ENCODE data around the gene ALOXE3.
"Not testable (repeated sequence)": the region's sequence is repeated elsewhere in the genome, so short reads cannot be mapped to it uniquely, and the experiment has no call there.

ALOXE3 gene

DNA sequence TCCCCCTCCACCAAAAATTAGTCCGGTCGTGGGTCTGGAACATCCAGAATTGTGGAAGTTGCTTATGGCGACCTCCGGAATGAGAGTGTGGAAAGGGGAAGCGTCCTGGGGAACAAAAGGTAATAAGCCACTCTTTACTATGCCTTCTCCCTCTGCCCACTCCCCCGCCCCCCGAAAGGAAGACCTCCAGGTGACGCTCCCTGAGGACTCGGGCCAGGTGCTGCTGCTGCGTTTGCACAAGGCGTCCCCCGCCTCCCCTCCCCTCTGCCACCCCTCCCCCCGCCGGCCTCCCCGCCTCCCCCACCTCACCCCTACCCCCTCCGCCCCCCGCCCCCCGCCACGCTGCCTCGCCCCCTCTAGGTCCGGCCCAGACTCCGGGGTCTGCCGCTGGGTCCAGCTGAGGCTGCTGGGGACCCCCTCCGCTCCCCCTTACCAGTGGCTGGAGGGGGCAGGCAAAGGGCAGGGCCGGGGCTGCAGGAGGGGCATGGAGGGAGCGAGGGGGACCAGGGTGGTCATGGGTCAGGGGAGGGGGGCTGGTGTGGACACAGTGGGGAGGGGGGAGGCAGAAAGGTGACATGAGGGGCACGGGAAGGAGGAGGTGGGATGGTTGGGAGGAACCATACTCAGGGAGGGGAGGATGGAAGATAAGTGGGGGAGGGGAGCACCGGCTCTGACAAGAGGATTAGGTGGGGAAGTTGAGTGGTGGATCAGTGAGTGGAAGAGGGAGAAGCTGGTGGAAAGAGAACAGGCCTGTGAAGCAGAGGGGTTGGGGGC, 54.4 kb downstream of the ALOXE3 start:
- TF ChIP-seq, protein P1, sequence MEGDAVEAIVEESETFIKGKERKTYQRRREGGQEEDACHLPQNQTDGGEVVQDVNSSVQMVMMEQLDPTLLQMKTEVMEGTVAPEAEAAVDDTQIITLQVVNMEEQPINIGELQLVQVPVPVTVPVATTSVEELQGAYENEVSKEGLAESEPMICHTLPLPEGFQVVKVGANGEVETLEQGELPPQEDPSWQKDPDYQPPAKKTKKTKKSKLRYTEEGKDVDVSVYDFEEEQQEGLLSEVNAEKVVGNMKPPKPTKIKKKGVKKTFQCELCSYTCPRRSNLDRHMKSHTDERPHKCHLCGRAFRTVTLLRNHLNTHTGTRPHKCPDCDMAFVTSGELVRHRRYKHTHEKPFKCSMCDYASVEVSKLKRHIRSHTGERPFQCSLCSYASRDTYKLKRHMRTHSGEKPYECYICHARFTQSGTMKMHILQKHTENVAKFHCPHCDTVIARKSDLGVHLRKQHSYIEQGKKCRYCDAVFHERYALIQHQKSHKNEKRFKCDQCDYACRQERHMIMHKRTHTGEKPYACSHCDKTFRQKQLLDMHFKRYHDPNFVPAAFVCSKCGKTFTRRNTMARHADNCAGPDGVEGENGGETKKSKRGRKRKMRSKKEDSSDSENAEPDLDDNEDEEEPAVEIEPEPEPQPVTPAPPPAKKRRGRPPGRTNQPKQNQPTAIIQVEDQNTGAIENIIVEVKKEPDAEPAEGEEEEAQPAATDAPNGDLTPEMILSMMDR (IDR thresholded peaks at IDR 0.05; ENCODE audit: extremely low read depth, insufficient read depth, missing control alignments) = no peak
- DNase-seq (ENCODE audit: low spot score) = no peak
- in situ Hi-C loops (cut with MboI; ENCODE audit: low pct_unique_long_range_greater_than_20kb, low sequenced_read_pairs, unreplicated experiment) = no loop called here

DNA sequence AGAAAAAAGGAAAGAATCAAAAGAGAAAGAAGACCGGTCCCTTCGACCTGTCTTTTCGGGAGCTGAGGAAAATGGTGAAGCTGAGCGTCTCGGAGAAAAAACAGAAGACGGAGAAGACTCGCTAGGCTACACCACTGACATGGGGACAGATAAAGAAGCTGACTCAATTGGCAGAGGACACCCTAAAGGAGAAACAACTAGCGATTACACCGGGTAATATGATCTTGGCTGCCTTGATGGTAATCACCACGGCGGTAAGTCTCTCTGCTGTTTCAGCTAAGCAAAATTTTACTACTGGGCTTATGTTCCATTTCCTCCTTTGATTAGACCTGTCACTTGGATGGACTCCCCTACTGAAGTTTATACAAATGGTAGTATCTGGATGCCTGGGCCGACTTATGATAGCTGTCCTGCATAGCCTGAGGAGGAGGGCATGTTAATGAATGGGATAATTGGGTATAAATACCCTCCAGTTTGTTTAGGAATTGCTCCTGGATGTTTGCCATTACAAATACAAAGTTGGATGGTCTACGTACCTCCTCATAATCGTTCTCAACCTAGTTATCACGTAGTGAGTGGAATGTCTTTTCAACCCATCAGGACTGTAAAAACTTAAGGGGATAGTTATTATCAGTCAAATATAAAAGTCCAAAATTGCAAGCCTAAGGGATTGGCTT, 55.4 kb downstream of the ALOXE3 start:
- in situ Hi-C loops (cut with MboI; ENCODE audit: low pct_unique_long_range_greater_than_20kb, low sequenced_read_pairs, unreplicated experiment) = no loop called here
- TF ChIP-seq, protein P1 (IDR thresholded peaks at IDR 0.05; ENCODE audit: extremely low read depth, insufficient read depth, missing control alignments) = no peak
- DNase-seq (ENCODE audit: low spot score) = no peak

DNA sequence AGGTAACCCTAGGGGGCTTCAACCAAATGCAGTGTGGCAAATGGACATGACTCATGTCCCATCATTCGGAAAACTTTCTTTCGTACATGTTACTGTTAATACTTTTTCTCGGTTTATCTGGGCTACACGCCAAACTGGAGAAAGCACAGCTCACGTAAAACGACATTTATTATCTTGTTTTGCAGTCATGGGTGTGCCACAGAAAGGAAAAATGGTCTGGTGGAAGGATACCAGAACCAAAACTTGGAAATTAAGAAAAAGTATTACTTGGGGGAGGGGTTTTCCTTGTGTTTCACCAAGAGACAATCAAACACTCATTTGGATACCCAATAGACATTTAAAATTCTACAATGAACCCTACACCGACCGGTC, 55.9 kb downstream of the ALOXE3 start:
- no peak for DNase-seq (ENCODE audit: low spot score)
- in situ Hi-C loops (cut with MboI; ENCODE audit: low pct_unique_long_range_greater_than_20kb, low sequenced_read_pairs, unreplicated experiment) = no loop called here
- TF ChIP-seq, protein P1 (IDR thresholded peaks at IDR 0.05; ENCODE audit: extremely low read depth, insufficient read depth, missing control alignments) = no peak

DNA sequence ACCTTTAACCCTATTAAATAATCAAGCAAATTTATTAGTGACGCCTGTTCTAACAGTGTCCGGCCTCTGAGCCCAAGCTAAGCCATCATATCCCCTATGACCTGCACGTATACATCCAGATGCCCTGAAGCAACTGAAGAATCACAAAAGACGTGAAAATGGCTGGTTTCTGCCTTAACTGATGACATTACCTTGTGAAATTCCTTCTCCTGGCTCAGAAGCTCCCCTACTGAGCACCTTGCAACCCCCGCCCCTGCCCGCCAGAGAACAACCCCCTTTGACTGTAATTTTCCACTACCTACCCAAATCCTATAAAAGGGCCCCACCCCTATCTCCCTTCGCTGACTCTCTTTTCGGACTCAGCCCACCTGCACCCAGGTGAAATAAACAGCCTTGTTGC, 56.5 kb downstream of the ALOXE3 start:
- DNase-seq (ENCODE audit: low spot score); in situ Hi-C loops (cut with MboI; ENCODE audit: low pct_unique_long_range_greater_than_20kb, low sequenced_read_pairs, unreplicated experiment): not testable (repeated sequence)

DNA sequence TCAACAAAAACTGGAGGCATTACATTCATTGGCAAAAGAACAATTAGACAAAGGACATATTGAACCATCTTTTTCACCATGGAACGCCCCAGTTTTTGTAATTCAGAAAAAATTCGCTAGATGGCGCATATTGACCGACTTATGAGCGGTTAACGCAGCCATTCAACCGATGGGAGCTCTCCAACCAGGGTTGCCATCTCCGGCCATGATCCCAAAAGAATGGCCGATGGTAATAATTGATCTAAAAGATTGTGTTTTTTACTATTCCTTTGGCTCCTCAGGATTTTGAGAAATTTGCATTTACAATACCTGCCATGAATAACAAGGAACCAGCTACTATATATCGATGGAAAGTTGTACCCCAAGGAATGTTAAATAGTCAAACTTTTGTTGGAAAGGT, 58.0 kb downstream of the ALOXE3 start:
- in situ Hi-C loops (cut with MboI; ENCODE audit: low pct_unique_long_range_greater_than_20kb, low sequenced_read_pairs, unreplicated experiment) = no loop called here
- peak; percentile 81 for DNase-seq (ENCODE audit: low spot score)

DNA sequence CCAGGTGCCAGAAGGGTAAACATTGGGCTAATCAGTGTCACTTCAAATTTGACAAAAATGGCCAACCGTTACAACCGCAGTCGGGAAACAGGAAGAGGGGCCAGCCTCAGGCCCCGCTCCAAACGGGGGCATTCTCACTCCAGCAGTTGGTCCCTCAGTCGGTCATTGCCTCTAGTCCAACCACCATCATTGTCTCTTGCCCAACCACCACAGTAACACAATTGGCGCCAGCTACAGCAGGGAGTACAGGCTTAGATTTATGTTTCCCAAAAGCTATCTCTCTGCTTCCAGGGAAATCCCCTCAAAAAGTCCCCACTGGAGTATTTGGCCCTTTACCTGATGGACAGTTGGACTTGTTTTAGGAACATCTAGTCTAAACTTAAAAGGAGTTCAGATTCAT, 59.2 kb downstream of the ALOXE3 start:
- in situ Hi-C loops (cut with MboI; ENCODE audit: low pct_unique_long_range_greater_than_20kb, low sequenced_read_pairs, unreplicated experiment) = no loop called here
- TF ChIP-seq, protein P1 (IDR thresholded peaks at IDR 0.05; ENCODE audit: extremely low read depth, insufficient read depth, missing control alignments) = no peak
- DNase-seq (ENCODE audit: low spot score) = no peak

More for the DNA sequence above, 58.0 kb downstream of the ALOXE3 start:
- TF ChIP-seq, protein P1 (IDR thresholded peaks at IDR 0.05; ENCODE audit: extremely low read depth, insufficient read depth, missing control alignments) = peak; percentile 60

DNA sequence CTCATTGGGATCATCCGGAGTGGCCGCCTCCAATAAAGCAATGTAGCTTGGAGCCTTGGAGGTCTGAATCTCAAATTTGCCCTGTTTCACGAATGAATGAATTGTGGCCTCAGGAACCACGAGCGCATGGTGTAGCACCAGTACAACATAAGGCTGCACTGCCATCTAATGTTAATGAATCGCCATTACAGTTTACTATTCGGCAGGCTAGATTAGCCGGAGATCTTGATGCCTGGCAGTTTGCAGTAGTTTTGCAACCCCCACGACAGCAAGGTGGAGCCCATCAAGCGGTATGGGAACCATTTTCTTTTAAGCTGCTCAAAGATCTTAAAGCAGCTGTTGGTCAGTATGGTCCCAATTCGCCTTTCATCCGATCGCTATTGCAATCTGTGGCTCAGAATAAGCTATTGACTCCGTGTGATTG, 60.6 kb downstream of the ALOXE3 start:
- peak; percentile 84 for DNase-seq (ENCODE audit: low spot score)
- TF ChIP-seq, protein P1 (IDR thresholded peaks at IDR 0.05; ENCODE audit: extremely low read depth, insufficient read depth, missing control alignments) = peak; percentile 82
- in situ Hi-C loops (cut with MboI; ENCODE audit: low pct_unique_long_range_greater_than_20kb, low sequenced_read_pairs, unreplicated experiment) = no loop called here

All from GM13977 (cell line).